ENCODE measurements around the gene SLAMF9.

The SLAMF9 gene

GRCh38 chr1:159953536-159954515, at the start of gene SLAMF9:
TSS of gene SLAMF9 (minus strand) at chr1:159954237. CDS start at chr1:159954137, 100 bp downstream.
- no peak for DNase-seq

GRCh38 chr1:160001440-160001839, 47.4 kb upstream of the SLAMF9 start:
- no peak for DNase-seq

- DNase-seq = no peak
Observed at GRCh38 chr1:159999204-159999603, 45.2 kb upstream of the SLAMF9 start.

GRCh38 chr1:159996653-159997052, 42.6 kb upstream of the SLAMF9 start:
- DNase-seq = no peak

GRCh38 chr1:159994896-159995295, 40.9 kb upstream of the SLAMF9 start:
- no peak for DNase-seq

- no peak for DNase-seq
Observed at GRCh38 chr1:159993911-159994310, 39.9 kb upstream of the SLAMF9 start.

GRCh38 chr1:159992161-159992560, 38.1 kb upstream of the SLAMF9 start:
- no peak for DNase-seq

- no peak for DNase-seq
Observed at GRCh38 chr1:159991513-159991912, 37.5 kb upstream of the SLAMF9 start.

GRCh38 chr1:159990005-159990404, 36.0 kb upstream of the SLAMF9 start:
- no peak for DNase-seq

GRCh38 chr1:159989581-159989980, 35.5 kb upstream of the SLAMF9 start:
- no peak for DNase-seq

GRCh38 chr1:159988006-159988405, 34.0 kb upstream of the SLAMF9 start:
- DNase-seq = no peak

- DNase-seq = no peak
Observed at GRCh38 chr1:159987186-159987585, 33.1 kb upstream of the SLAMF9 start.

GRCh38 chr1:159986531-159986930, 32.5 kb upstream of the SLAMF9 start:
- DNase-seq = no peak

GRCh38 chr1:159986093-159986492, 32.1 kb upstream of the SLAMF9 start:
- no peak for DNase-seq

GRCh38 chr1:159985473-159985872, 31.4 kb upstream of the SLAMF9 start:
- no peak for DNase-seq

- no peak for DNase-seq
Observed at GRCh38 chr1:159983681-159984080, 29.6 kb upstream of the SLAMF9 start.

GRCh38 chr1:159982280-159982679, 28.2 kb upstream of the SLAMF9 start:
- no peak for DNase-seq

- no peak for DNase-seq
Observed at GRCh38 chr1:159981351-159982055, 27.5 kb upstream of the SLAMF9 start.

GRCh38 chr1:159980786-159981185, 26.7 kb upstream of the SLAMF9 start:
- DNase-seq = no peak

- no peak for DNase-seq
Observed at GRCh38 chr1:159980076-159980475, 26.0 kb upstream of the SLAMF9 start.

- DNase-seq = no peak
Observed at GRCh38 chr1:159979257-159979656, 25.2 kb upstream of the SLAMF9 start.

GRCh38 chr1:159978107-159978398, 24.0 kb upstream of the SLAMF9 start:
- DNase-seq = no peak

- DNase-seq = no peak
Observed at GRCh38 chr1:159977364-159978106, 23.5 kb upstream of the SLAMF9 start.
